ENCODE data around the gene JAML.

- TF ChIP-seq, protein P1, sequence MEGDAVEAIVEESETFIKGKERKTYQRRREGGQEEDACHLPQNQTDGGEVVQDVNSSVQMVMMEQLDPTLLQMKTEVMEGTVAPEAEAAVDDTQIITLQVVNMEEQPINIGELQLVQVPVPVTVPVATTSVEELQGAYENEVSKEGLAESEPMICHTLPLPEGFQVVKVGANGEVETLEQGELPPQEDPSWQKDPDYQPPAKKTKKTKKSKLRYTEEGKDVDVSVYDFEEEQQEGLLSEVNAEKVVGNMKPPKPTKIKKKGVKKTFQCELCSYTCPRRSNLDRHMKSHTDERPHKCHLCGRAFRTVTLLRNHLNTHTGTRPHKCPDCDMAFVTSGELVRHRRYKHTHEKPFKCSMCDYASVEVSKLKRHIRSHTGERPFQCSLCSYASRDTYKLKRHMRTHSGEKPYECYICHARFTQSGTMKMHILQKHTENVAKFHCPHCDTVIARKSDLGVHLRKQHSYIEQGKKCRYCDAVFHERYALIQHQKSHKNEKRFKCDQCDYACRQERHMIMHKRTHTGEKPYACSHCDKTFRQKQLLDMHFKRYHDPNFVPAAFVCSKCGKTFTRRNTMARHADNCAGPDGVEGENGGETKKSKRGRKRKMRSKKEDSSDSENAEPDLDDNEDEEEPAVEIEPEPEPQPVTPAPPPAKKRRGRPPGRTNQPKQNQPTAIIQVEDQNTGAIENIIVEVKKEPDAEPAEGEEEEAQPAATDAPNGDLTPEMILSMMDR (IDR thresholded peaks at IDR 0.05): no peak
- no peak for TF ChIP-seq EZH2 (IDR thresholded peaks at IDR 0.05)
Measured at GRCh38 chr11:118226781-118227180, 2.0 kb upstream of the JAML start.
